Pancreas (tissue), 10 donors: ENCODE measurements around the gene MRM3. TPM values are rescaled to one million over a fixed set of nuclear protein-coding genes. Genes with fewer than 3 reads are reported as not detected.

Experiments
- ATAC-seq, 4 donors: fragments of 200-7000 bp; cut with Tn5 transposase; one replicate each; pipeline versions ENCODE4 v1.8.0 to v1.9.1; 2020; ENCODE audit warnings: mild to moderate bottlenecking in 4 of 4, moderate library complexity in 4 of 4
- DNase-seq, 6 donors: peaks; one replicate each; pipeline ENCODE4 v3.0.0-alpha.2; 2020
- FAIRE-seq: peaks from 2 replicates; lab custom pipeline; 2012; peaks lifted over from hg19 to GRCh38; lab: Jason Lieb, UNC
- H3K27ac ChIP-seq, 4 donors: fragments of 200-600 bp; sonication (generic); 1 replicate in 3 of 4; 2 replicates in 1 of 4; pipeline versions ENCODE4 v1.5.0 to v1.8.0; 2020
- H3K27me3 ChIP-seq, 4 donors: fragments of 200-600 bp; one replicate each; pipeline ENCODE4 v1.8.0; 2021
- H3K36me3 ChIP-seq, 3 donors: fragments of 200-600 bp; sonication (generic) in 1 of 3; one replicate each; pipeline versions ENCODE4 v1.5.0 to v1.8.0; 2020 to 2021
- H3K4me1 ChIP-seq, 3 donors: fragments of 200-600 bp; one replicate each; pipeline ENCODE4 v1.8.0; 2021
- H3K4me3 ChIP-seq, 4 donors: fragments of 200-600 bp; sonication (generic) in 2 of 4; one replicate each; pipeline versions ENCODE4 v1.5.0 to v1.8.0; 2020 to 2021
- H3K9me3 ChIP-seq, 4 donors: fragments of 200-600 bp; one replicate each; pipeline ENCODE4 v1.8.0; 2021
- WGBS, 2 donors: extraction: QIAGEN DNeasy Blood & Tissue Kit; methylation state at CpG; one replicate each; pipeline ENCODE4 v1.1.7; 2013; 5-methylcytosine and 5-hydroxymethylcytosine counted together
- intact Hi-C, 3 donors: fragments of 100-400 bp; cut with DNase I; formaldehyde crosslinking; loops; one replicate each; pipeline versions ENCODE4 v1.11.1 to v1.14.2; 2022
- polyA plus RNA-seq, 2 donors: library from polyadenylated mRNA; stranded (reverse); fragments of 200-250 nt; gene quantifications; one replicate each; pipeline ENCODE4 v1.2.3, GENCODE V29; 2013
- total RNA-seq, 6 donors: library from RNA; stranded (reverse); fragmentation: NEBNext Ultra II Directional in 4 of 6; extraction: Animal tissue kit (Norgen Biotek cat#: 25700) in 4 of 6; gene quantifications; one replicate each; pipeline versions ENCODE4 v1.2.1 to v1.2.4, GENCODE V29; 2021 to 2023
- TF ChIP-seq, protein P1 (sequence below), 4 donors: fragments of 200-600 bp; sonication (generic) in 3 of 4; IDR thresholded peaks; one replicate each; pipeline versions ENCODE4 v1.5.0 to v1.8.0; 2021; ENCODE audit warnings: antibody characterized with exemption in 4 of 4
- donor health status: healthy with polysubstance abuse.
- donor health status: DM: no; HTN: no; CAD: no; lungs with moderate emphysema.
- donor health status: DM: no; HTN: no; CAD: no.
- donor health status: control.
- donor health status: control.
- donor health status: Bipolar disorder and iron deficiency.
- donor health status: DM: yes; HTN: yes; CAD: no.
- donor health status: DM: no; HTN: no; CAD: no.
- donor health status: DM: no; HTN: no; CAD: no.
- donor health status: DM: yes; HTN: yes; CAD: no.

The MRM3 gene
- total and polyA plus RNA-seq, 8 donors, result 11.3 to 19.1 (median 13.9) TPM

DNA sequence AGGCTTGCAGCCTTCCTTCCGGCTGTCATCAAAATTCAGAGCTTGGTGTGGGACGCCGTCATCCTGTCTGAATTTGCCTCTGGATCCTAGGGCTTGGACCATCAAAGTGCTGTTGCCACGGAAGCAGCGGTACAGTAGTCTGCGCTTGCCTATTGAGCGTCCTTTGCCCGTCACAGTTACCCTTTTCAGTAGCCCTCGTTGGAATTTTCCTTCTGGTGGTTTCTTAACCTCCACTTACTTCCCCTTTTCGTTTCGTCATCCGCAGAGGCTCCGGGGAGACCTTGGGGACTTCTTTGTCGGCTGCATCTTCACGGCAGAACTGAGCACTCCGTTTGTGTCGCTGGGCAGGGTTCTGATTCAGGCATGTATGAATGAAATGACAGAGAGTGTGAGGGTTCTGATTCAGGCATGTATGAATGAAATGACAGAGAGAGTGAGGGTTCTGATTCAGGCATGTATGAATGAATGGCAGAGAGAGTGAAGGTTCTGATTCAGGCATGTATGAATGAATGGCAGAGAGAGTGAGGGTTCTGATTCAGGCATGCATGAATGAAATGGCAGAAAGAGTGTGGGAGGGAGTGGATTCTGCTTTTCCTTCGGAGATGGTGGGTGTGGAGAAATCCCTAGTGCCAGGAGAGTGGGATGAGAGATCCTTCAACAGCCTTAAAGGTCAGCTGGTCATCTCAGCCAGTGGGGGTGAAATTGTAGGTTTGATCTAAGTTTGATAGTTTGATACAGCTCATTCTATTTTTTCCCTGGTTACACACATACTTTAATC is 41.7 kb upstream of the MRM3 start:
- Histone ChIP-seq H3K9me3 (no peaks in the 10 kb centered on the region), H3K36me3 (peaks cover 0 to 8% (median 7%) of the 10 kb centered on the region in 3 donors), H3K4me3 (no peak overlapping the region), H3K4me1 (no peaks in the 10 kb centered on the region), H3K27me3 (no peaks in the 10 kb centered on the region), H3K27ac (no peak overlapping the region)
- DNase-seq, result no peak
- ATAC-seq, result peak in 2 of 4 donors; percentile 40 to 62
- no peak for FAIRE-seq
- intact Hi-C loops, result no loop called here
- 84 to 92% methylated on average over 18 of the region's 18 CpGs for WGBS, 2 donors
- TF ChIP-seq, protein P1, sequence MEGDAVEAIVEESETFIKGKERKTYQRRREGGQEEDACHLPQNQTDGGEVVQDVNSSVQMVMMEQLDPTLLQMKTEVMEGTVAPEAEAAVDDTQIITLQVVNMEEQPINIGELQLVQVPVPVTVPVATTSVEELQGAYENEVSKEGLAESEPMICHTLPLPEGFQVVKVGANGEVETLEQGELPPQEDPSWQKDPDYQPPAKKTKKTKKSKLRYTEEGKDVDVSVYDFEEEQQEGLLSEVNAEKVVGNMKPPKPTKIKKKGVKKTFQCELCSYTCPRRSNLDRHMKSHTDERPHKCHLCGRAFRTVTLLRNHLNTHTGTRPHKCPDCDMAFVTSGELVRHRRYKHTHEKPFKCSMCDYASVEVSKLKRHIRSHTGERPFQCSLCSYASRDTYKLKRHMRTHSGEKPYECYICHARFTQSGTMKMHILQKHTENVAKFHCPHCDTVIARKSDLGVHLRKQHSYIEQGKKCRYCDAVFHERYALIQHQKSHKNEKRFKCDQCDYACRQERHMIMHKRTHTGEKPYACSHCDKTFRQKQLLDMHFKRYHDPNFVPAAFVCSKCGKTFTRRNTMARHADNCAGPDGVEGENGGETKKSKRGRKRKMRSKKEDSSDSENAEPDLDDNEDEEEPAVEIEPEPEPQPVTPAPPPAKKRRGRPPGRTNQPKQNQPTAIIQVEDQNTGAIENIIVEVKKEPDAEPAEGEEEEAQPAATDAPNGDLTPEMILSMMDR (IDR thresholded peaks at IDR 0.05), result no peak

DNA sequence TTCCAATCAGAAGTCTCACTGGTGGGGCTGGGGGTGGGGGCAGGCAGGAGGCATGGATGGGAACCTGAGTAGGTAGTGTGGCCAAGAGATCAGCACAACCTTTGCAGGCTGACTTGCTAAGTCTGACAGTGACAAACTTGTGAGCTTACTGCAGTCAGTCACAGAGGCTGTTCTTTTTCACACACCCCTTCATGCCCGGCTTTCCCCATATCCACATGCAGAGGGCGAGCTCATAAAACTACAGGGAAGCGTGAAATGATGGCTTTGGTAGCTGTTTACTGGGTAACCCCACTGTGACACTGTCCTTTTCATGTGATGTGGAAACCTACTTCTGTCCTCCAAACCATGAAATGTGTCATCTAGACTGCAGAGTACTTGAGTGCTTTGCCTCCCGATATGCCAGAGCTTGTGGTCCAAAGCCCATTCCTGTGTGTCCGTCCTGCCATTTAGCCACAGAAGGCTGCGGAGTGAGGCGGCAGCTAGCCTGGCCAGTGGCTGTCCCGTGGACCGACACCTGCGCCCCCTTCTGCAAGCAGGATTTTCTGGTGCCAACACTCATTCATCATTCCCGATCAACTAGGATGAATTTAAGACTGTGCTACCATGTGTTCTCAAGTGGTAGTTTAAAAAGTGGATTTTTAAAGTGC is 39.9 kb upstream of the MRM3 start:
- Histone ChIP-seq H3K27me3 (no peaks in the 10 kb centered on the region), H3K36me3 (peaks cover 0 to 25% (median 21%) of the 10 kb centered on the region in 3 donors), H3K4me1 (no peaks in the 10 kb centered on the region), H3K4me3 (no peak overlapping the region), H3K9me3 (no peaks in the 10 kb centered on the region), H3K27ac (no peak overlapping the region)
- FAIRE-seq (no peak), ATAC-seq (no peak), DNase-seq (no peak)
- intact Hi-C loops, result no loop called here
- WGBS, 2 donors, result 85 to 89% methylated on average over 11 of the region's 11 CpGs
- TF ChIP-seq, protein P1 (IDR thresholded peaks at IDR 0.05), result no peak

DNA sequence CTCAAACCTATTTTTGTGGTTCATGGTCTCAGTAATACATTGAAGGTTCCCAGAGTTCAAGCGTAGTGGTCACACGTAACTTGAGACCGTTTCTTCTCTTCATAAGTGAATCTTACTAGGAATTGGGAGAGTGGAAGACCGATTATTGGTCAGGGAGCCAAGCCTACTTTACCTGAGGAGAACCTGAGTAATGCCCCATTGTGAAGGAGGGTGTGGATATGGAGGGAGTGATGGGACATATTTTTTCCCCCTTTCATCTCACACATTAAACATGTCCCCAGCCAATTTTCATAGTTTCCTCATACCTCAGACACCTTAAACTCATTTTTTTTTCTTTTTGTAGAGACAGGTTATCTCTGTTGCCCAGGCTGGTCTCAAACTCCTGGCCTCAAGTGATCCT is 39.0 kb upstream of the MRM3 start:
- Histone ChIP-seq H3K4me1 (no peaks in the 10 kb centered on the region), H3K36me3 (peaks cover 0 to 31% (median 21%) of the 10 kb centered on the region in 3 donors), H3K27ac (no peak overlapping the region), H3K9me3 (no peaks in the 10 kb centered on the region), H3K27me3 (no peaks in the 10 kb centered on the region), H3K4me3 (no peak overlapping the region)
- no peak for FAIRE-seq
- 92 to 94% methylated on average over 4 of the region's 4 CpGs for WGBS, 2 donors
- intact Hi-C loops, result no loop called here
- TF ChIP-seq, protein P1 (IDR thresholded peaks at IDR 0.05), result no peak
- no peak for ATAC-seq
- DNase-seq, result no peak

DNA sequence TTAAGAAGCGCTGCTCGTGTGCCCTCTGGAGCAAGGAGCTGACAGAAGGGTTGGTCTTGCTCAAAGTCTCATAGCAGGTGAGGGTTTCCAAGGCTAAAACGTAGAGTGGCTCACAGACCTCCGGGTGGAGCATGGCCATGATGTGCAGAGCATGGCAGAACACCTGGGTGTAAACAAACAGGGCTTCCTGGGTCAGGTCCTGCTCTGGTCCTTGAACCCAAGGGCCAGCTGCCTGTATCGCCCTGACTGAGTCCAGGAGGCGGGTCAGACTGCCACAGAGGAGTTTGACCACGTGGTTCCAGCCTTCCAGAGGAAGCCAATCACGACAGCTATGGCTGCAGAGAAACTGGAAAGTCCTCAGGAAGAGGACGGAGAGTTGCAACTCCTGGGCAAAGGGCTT is 37.2 kb upstream of the MRM3 start:
- FAIRE-seq (no peak), ATAC-seq (no peak), DNase-seq (no peak)
- Histone ChIP-seq H3K9me3 (no peaks in the 10 kb centered on the region), H3K27me3 (no peaks in the 10 kb centered on the region), H3K4me1 (no peaks in the 10 kb centered on the region), H3K27ac (no peak overlapping the region), H3K36me3 (peaks cover 0 to 31% (median 21%) of the 10 kb centered on the region in 3 donors), H3K4me3 (no peak overlapping the region)
- TF ChIP-seq, protein P1 (IDR thresholded peaks at IDR 0.05), result no peak
- intact Hi-C loops, result no loop called here
- WGBS, 2 donors, result 77 to 80% methylated on average over 9 of the region's 9 CpGs

DNA sequence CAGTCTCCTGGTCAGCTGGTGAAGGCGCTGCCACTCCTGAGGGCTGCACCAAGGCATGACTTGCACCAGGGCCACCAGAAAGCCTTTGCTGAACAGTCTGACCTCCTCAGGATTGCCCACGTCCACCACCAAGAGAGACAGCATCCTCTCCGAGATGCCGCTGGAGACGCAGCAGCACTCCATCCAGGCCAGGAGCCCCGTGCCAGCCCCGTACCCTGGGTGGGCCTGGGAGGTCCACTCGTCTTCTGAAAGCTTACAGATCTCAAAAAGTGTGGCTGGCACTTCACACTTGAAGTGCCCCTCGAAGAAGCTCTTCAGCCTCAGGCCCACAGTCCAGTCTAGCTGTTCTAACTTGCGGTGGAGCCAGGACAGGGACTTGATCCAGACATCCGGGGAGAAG is 36.7 kb upstream of the MRM3 start:
- Histone ChIP-seq H3K36me3 (peaks cover 0 to 31% (median 21%) of the 10 kb centered on the region in 3 donors), H3K9me3 (no peaks in the 10 kb centered on the region), H3K4me3 (no peak overlapping the region), H3K27me3 (no peaks in the 10 kb centered on the region), H3K27ac (no peak overlapping the region), H3K4me1 (no peaks in the 10 kb centered on the region)
- DNase-seq, result no peak
- no peak for FAIRE-seq
- intact Hi-C loops, result no loop called here
- 92 to 95% methylated on average over 11 of the region's 11 CpGs for WGBS, 2 donors
- ATAC-seq, result no peak
- TF ChIP-seq, protein P1 (IDR thresholded peaks at IDR 0.05), result no peak
